Measurements from ENCODE around the gene SFXN3. TPM values are rescaled to one million over a fixed set of nuclear protein-coding genes. Genes with fewer than 3 reads are reported as not detected.
A peak's percentile ranks its signal among the peaks of the same experiment; 100 is the strongest.

SFXN3 gene
- total and polyA plus RNA-seq, 2 of the 13 experiments (the other 11 are each of a cell fraction or from before 2014, with no cell fraction given): 16.8 to 71.5 TPM

- TF ChIP-seq TP53 (CRISPR knock-in tag; conservative IDR thresholded peaks at IDR 0.05): no peak
- no peak for TF ChIP-seq HMGA1 (CRISPR knock-in tag; conservative IDR thresholded peaks at IDR 0.05)
- TF ChIP-seq U2AF2 (IDR thresholded peaks at IDR 0.05; ENCODE audit: low read depth, low read length): no peak
- no peak for TF ChIP-seq RAD51 (IDR thresholded peaks at IDR 0.05; ENCODE audit: borderline replicate concordance)
- TF ChIP-seq LCORL (IDR thresholded peaks at IDR 0.05): no peak
- TF ChIP-seq LCORL (CRISPR knock-in tag; IDR thresholded peaks at IDR 0.05): no peak; the same call in 1 of the 2 replicates
- peak; percentile 78 for TF ChIP-seq STAG1 (CRISPR knock-in tag; IDR thresholded peaks at IDR 0.05)
- TF ChIP-seq NAIF1 (CRISPR knock-in tag; IDR thresholded peaks at IDR 0.05; ENCODE audit: borderline replicate concordance): no peak
- TF ChIP-seq CBX5 (CRISPR knock-in tag; IDR thresholded peaks at IDR 0.05; ENCODE audit: borderline replicate concordance): no peak
- no peak for TF ChIP-seq NR0B2 (CRISPR knock-in tag; IDR thresholded peaks at IDR 0.05)
- no peak for TF ChIP-seq CERS6 (CRISPR knock-in tag; IDR thresholded peaks at IDR 0.05)
- no peak for TF ChIP-seq FOXA1 (IDR thresholded peaks at IDR 0.05)
- no peak for TF ChIP-seq FOXA1 (CRISPR knock-in tag; IDR thresholded peaks at IDR 0.05)
- no peak for TF ChIP-seq THAP7 (CRISPR knock-in tag; IDR thresholded peaks at IDR 0.05)
- no peak for TF ChIP-seq ZNF549 (CRISPR knock-in tag; IDR thresholded peaks at IDR 0.05)
- TF ChIP-seq REST (IDR thresholded peaks at IDR 0.05; ENCODE audit: borderline replicate concordance in 1 of 2, low read depth in 1 of 2, low read length in 2 of 2): no peak
- no peak for TF ChIP-seq ZNF768 (CRISPR knock-in tag; IDR thresholded peaks at IDR 0.05)
- TF ChIP-seq SPEN (CRISPR knock-in tag; IDR thresholded peaks at IDR 0.05; ENCODE audit: low read depth): no peak
- peak; percentile 97 for TF ChIP-seq SIN3B (IDR thresholded peaks at IDR 0.05; ENCODE audit: low read length)
- TF ChIP-seq ZNF251 (CRISPR knock-in tag; IDR thresholded peaks at IDR 0.05): no peak
- no peak for TF ChIP-seq ZSCAN21 (CRISPR knock-in tag; IDR thresholded peaks at IDR 0.05; ENCODE audit: borderline replicate concordance)
- peak; percentile 84; the same call in 1 of the 2 replicates for TF ChIP-seq CHD4 (IDR thresholded peaks at IDR 0.05; ENCODE audit: borderline replicate concordance, low read length)
- no peak for TF ChIP-seq PITX1 (CRISPR knock-in tag; IDR thresholded peaks at IDR 0.05)
- TF ChIP-seq ZBTB2 (CRISPR knock-in tag; IDR thresholded peaks at IDR 0.05; ENCODE audit: low read depth): peak; percentile 42
Observed at GRCh38 chr10:101060036-101060950, 29.3 kb downstream of the SFXN3 start (continued).
